ENCODE measurements around the gene PYURF.

The PYURF gene

DNA sequence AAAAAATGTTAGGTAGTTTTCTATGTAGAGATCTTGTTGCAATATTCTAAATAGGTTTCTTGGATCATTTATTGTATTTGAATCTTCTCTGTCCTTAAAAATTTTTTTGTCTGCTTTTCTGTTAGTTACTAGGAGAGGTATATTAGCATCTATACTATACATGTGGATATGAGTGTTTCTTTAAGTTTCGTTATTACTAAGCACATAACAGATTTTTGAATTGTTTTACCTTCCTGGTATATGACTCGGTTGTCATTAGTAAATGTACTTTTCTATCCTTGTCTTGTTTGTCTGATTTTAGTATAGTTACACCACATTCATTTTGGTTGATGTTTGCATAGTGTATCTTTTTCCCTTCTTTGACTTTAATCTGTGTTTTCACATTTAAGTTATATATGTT is 20.2 kb downstream of the PYURF start:
- no peak for DNase-seq

DNA sequence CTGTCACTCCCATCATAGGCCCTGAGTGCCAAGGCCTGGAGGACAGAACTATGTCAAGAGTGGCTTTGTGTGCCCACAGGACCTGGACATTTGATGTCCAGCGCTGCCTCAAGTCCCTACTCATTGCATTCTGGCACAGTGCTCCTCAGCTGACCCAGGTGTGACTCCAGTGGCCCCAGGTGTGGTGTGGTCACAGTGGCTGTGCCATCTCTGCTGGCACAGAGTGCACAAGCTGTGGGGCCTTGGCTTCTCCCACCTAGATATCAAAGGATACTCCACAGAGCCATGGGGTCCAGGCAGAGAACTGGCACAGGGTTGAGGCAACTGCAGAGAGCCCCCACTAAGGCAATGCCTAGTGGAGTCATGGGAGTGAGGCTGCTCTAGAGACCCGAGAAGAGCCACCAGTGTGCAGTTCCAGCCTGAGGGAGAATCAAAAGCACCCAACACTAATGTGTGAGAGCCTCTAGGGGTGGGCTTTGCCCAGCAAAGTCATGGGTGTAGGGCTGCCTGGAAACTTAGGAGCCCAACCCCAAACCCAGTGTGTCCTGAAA is 25.6 kb downstream of the PYURF start:
- DNase-seq = no peak

DNA sequence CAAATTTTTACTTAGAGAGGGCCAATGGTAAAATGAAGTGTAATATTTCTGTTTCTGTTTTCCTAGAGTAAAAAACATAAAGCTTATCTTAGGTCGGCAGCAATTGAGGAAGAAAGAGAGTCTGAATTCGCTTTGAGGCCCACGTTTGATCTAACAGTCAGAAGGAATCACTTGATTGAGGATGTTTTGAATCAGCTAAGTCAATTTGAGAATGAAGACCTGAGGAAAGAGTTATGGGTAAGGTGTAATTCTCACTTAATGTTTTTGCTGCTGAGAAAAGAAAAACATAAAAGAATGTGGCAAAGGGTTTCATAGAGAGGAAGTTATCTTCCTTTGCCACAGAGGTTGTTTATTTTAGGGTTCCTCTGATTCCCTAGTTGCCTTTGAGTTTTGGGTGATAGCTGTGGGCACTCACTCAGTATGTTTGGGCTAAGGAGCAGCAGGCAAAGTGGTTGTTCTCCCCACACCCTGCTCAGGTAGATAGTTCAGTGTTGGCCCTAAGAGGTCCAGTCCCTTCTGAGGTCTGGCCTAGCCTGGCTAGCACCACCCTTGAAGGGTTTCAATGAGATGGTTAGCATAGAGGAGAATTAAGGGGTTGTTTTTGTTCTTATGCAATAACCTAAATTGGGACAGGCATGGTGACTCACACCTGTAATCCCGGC is 34.3 kb downstream of the PYURF start:
- DNase-seq = peak in 1 of 6 experiments; percentile 11

DNA sequence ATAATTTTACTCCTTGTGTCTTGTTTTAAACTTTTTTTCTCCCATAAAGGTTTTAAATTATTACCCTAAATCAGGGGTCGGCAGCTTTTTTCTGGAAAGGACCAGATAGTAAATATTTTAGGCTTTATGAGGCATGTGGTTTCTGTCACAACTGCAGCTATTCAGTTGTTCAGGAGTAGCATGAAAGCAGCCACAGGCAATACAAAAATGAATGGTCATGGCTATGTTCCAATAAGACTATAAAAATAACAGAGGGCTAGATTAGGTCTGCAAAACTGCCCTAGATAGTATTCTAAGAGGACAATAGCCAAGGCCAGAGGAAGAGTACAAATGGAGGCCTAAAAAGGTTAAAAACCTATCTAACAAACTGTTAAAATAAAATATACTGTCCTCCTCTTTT is 42.0 kb downstream of the PYURF start:
- no peak for DNase-seq

DNA sequence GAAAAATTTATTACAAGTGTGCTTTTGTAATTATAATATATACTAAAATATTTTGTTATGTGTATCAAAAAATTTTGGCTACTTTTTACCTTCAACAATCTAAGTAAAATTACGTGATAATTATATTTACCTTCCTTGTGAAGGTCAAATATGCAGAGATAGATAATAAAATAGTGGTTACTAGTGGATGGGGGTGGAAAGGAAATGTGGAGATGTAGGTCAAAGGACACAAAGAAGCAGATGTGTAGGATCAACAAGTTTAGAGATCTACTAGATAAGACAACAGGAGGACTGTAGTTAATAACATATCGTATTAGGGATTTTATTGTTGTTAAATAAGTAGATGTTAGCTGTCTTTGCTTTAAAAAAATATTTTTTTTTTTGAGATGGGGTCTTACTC is 45.3 kb downstream of the PYURF start:
- no peak for DNase-seq

DNA sequence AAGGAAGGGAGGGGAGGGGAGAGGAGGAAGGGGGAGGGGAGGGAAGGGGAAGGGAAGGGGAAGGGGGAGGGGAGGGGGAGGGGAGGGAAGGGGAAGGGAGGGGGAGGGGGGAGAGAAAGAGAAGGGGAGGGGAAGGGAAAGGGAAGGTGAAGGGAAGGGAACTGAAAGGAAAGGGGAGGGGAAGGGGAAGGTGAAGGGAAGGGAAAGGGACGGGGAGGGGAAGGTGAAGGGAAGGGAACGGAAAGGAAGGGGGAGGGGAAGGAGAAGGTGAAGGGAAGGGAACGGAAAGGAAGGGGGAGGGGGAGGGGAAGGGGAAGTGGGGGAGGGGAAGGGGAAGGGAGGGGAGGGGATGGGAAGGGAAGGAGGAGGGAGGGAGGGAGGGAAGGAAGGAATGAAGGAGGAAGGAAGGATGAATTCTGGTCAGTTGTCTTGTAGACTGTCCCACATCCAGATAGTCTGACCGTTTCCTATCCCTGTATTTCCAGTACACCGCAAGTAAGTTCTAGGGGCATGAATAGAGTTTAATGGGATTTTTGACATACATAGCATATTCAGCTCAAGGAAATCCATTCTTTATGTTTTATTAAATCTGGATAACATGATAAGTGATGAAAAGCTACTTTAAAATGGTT is 46.2 kb downstream of the PYURF start:
- DNase-seq = no peak

Data from stimulated activated naive CD4-positive, alpha-beta T cell (primary cell).